Breast epithelium (tissue), 4 donors: Measurements from ENCODE around the gene MAGI3. TPM values are rescaled to one million over a fixed set of nuclear protein-coding genes. Genes with fewer than 3 reads are reported as not detected.

Source experiments
- DNase-seq, 2 donors: peaks; one replicate each; pipeline ENCODE4 v3.0.0-alpha.2; 2019; ENCODE audit warnings: low spot score in 2 of 2
- H3K27ac ChIP-seq, 2 donors: fragments of 200-600 bp; sonication (generic) in 1 of 2; one replicate each; pipeline ENCODE4 v1.5.1; 2016 to 2019; ENCODE audit warnings: mild to moderate bottlenecking in 1 of 2
- H3K27me3 ChIP-seq, 2 donors: fragments of 200-600 bp; sonication (generic) in 1 of 2; one replicate each; pipeline versions ENCODE4 v1.5.1 to v1.6.0; 2017 to 2019; ENCODE audit warnings: control low read depth in 1 of 2, mild to moderate bottlenecking in 1 of 2
- H3K36me3 ChIP-seq: fragments of 200-600 bp; one replicate; pipeline ENCODE4 v1.5.1; 2019
- H3K4me1 ChIP-seq, 2 donors: fragments of 200-600 bp; sonication (generic); one replicate each; pipeline ENCODE4 v1.5.1; 2016 to 2019; ENCODE audit warnings: control low read depth in 1 of 2
- H3K4me3 ChIP-seq, 3 donors: fragments of 200-600 bp; sonication (generic); 1 replicate in 2 of 3; 2 replicates in 1 of 3; pipeline ENCODE4 v1.5.1; 2016 to 2019; ENCODE audit warnings: mild to moderate bottlenecking in 3 of 3, moderate library complexity in 2 of 3
- H3K9me3 ChIP-seq, 2 donors: fragments of 200-600 bp; sonication (generic) in 1 of 2; one replicate each; pipeline ENCODE4 v1.5.1; 2016 to 2019; ENCODE audit warnings: control low read depth in 1 of 2
- CTCF ChIP-seq, 3 donors: fragments of 450-650 bp; IDR thresholded peaks; one replicate each; pipeline ENCODE4 v1.5.1; 2016 to 2017; ENCODE audit warnings: antibody characterized with exemption in 3 of 3, mild to moderate bottlenecking in 3 of 3, moderate library complexity in 3 of 3
- POLR2A ChIP-seq: fragments of 450-650 bp; IDR thresholded peaks from one replicate; pipeline ENCODE4 v1.6.1; 2016; ENCODE audit warnings: antibody characterized with exemption, mild to moderate bottlenecking, moderate library complexity
- POLR2AphosphoS5 ChIP-seq, 3 donors: sonication (generic); formaldehyde crosslinking; IDR thresholded peaks; one replicate each; pipeline ENCODE4 v1.6.1; 2017; ENCODE audit warnings: antibody characterized with exemption in 3 of 3
- intact Hi-C: fragments of 100-400 bp; cut with DNase I; formaldehyde crosslinking; loops from one replicate; pipeline ENCODE4 v1.15.1; 2023; ENCODE audit warnings: low total_unique reads
- total RNA-seq, 3 donors: library from RNA; depleted of rRNA; stranded (reverse); fragments of >200 nt; gene quantifications; one replicate each; pipeline ENCODE4 v1.1.0, GENCODE V29; 2016

Gene MAGI3
- total RNA-seq, 3 donors from 2014 or later, result 14.9 to 66.9 (median 33.4) TPM

GRCh38 chr1:113615425-113615824 is 225.1 kb downstream of the MAGI3 start:
- H3K27ac ChIP-seq, result no peak overlapping the region
- H3K4me3 ChIP-seq, result no peak overlapping the region
- intact Hi-C loops, result no loop called here
- no peak for DNase-seq
- H3K36me3 ChIP-seq, result no peaks in the 10 kb centered on the region
- TF ChIP-seq POLR2A (no peak), POLR2AphosphoS5 (IDR thresholded peaks at IDR 0.05) (no peak), CTCF (IDR thresholded peaks at IDR 0.05) (no peak)
- no peaks in the 10 kb centered on the region for H3K9me3 ChIP-seq
- H3K27me3 ChIP-seq, result no peaks in the 10 kb centered on the region
- no peaks in the 10 kb centered on the region for H3K4me1 ChIP-seq

DNA sequence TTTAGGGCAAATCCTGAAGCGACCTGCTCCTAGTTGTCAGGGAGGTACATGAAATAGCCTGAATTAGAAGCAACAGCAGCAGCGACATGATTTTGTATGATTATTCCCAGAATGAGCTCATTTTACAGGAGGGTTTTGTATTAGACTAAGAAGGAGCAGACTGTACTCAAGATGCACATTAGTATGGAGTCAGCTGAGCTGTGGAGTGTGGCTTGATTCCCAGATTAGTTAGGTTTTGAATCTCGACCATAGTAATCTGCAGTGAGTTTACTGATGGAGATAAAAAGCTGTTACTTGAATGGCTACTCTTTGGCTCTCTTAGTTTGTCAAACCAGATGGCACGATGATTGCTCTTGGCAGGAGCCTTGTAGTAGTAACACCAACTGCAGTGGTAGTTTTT is 225.8 kb downstream of the MAGI3 start:
- no peaks in the 10 kb centered on the region for H3K9me3 ChIP-seq
- no peak overlapping the region for H3K27ac ChIP-seq
- H3K36me3 ChIP-seq, result no peaks in the 10 kb centered on the region
- H3K4me3 ChIP-seq, result no peak overlapping the region
- no peak for DNase-seq
- intact Hi-C loops, result no loop called here
- no peaks in the 10 kb centered on the region for H3K27me3 ChIP-seq
- TF ChIP-seq POLR2A, result no peak
- TF ChIP-seq CTCF (IDR thresholded peaks at IDR 0.05), result no peak
- TF ChIP-seq POLR2AphosphoS5 (IDR thresholded peaks at IDR 0.05), result no peak
- H3K4me1 ChIP-seq, result no peaks in the 10 kb centered on the region

GRCh38 chr1:113617438-113618141 is 227.3 kb downstream of the MAGI3 start:
- intact Hi-C loops, result no loop called here
- TF ChIP-seq POLR2AphosphoS5 (IDR thresholded peaks at IDR 0.05) (no peak), POLR2A (no peak), CTCF (IDR thresholded peaks at IDR 0.05) (no peak)
- Histone ChIP-seq H3K27ac (no peak overlapping the region), H3K4me1 (no peaks in the 10 kb centered on the region), H3K4me3 (no peak overlapping the region), H3K27me3 (no peaks in the 10 kb centered on the region), H3K36me3 (no peaks in the 10 kb centered on the region), H3K9me3 (no peaks in the 10 kb centered on the region)
- DNase-seq, result no peak

- Histone ChIP-seq H3K36me3 (no peaks in the 10 kb centered on the region), H3K4me3 (no peak overlapping the region), H3K27me3 (no peaks in the 10 kb centered on the region), H3K4me1 (no peaks in the 10 kb centered on the region), H3K27ac (no peak overlapping the region), H3K9me3 (peaks cover 6 to 11% of the 10 kb centered on the region in 2 donors)
- intact Hi-C loops, result no loop called here
- DNase-seq, result no peak
- TF ChIP-seq POLR2A (no peak), CTCF (IDR thresholded peaks at IDR 0.05) (no peak), POLR2AphosphoS5 (IDR thresholded peaks at IDR 0.05) (no peak)
These were observed 238.7 kb downstream of the MAGI3 start for GRCh38 chr1:113628997-113629396.

- intact Hi-C loops, result no loop called here
- Histone ChIP-seq H3K4me3 (no peak overlapping the region), H3K27me3 (no peaks in the 10 kb centered on the region), H3K9me3 (peaks cover 6 to 11% of the 10 kb centered on the region in 2 donors), H3K4me1 (no peaks in the 10 kb centered on the region), H3K36me3 (no peaks in the 10 kb centered on the region), H3K27ac (no peak overlapping the region)
- DNase-seq, result no peak
- TF ChIP-seq POLR2AphosphoS5 (IDR thresholded peaks at IDR 0.05), result no peak
- no peak for TF ChIP-seq POLR2A
- no peak for TF ChIP-seq CTCF (IDR thresholded peaks at IDR 0.05)
These were observed 240.3 kb downstream of the MAGI3 start for GRCh38 chr1:113630340-113631327.
